ENCODE results near the gene UBE2N.
"Not testable (repeated sequence)": the region's sequence is repeated elsewhere in the genome, so short reads cannot be mapped to it uniquely, and the experiment has no call there.

Gene UBE2N

GRCh38 chr12:93379981-93380361, 61.8 kb downstream of the UBE2N start:
- DNase-seq (ENCODE audit: low read depth) = no peak

GRCh38 chr12:93379326-93379980, 62.3 kb downstream of the UBE2N start:
- no peak for DNase-seq (ENCODE audit: low read depth)

GRCh38 chr12:93378998-93379325, 62.8 kb downstream of the UBE2N start:
- no peak for DNase-seq (ENCODE audit: low read depth)

- not testable (repeated sequence) for DNase-seq (ENCODE audit: low read depth)
Observed at GRCh38 chr12:93378196-93378997, 63.4 kb downstream of the UBE2N start.

- peak; percentile 89 for DNase-seq (ENCODE audit: low read depth)
Observed at GRCh38 chr12:93377252-93378195, 64.2 kb downstream of the UBE2N start, which contains the start of gene NUDT4. NUDT4 (plus strand) TSS chr12:93377925; CDS start chr12:93378323, 398 bp downstream.

- no peak for DNase-seq (ENCODE audit: low read depth)
Observed at GRCh38 chr12:93376436-93377251, 65.1 kb downstream of the UBE2N start.

GRCh38 chr12:93375906-93376305, 65.8 kb downstream of the UBE2N start:
- DNase-seq (ENCODE audit: low read depth) = no peak

GRCh38 chr12:93373961-93374656, 67.6 kb downstream of the UBE2N start:
- no peak for DNase-seq (ENCODE audit: low read depth)

GRCh38 chr12:93370947-93371346, 70.8 kb downstream of the UBE2N start:
- no peak for DNase-seq (ENCODE audit: low read depth)

GRCh38 chr12:93369505-93369904, 72.2 kb downstream of the UBE2N start:
- no peak for DNase-seq (ENCODE audit: low read depth)

GRCh38 chr12:93368766-93369165, 73.0 kb downstream of the UBE2N start:
- DNase-seq (ENCODE audit: low read depth) = no peak

GRCh38 chr12:93366422-93366821, 75.3 kb downstream of the UBE2N start:
- no peak for DNase-seq (ENCODE audit: low read depth)

GRCh38 chr12:93365616-93366405, 75.9 kb downstream of the UBE2N start:
- DNase-seq (ENCODE audit: low read depth) = no peak

- DNase-seq (ENCODE audit: low read depth) = no peak
Observed at GRCh38 chr12:93363841-93364297, 77.9 kb downstream of the UBE2N start.

- no peak for DNase-seq (ENCODE audit: low read depth)
Observed at GRCh38 chr12:93361151-93361919, 80.4 kb downstream of the UBE2N start.

- no peak for DNase-seq (ENCODE audit: low read depth)
Observed at GRCh38 chr12:93360688-93361087, 81.1 kb downstream of the UBE2N start.

- DNase-seq (ENCODE audit: low read depth) = no peak
Observed at GRCh38 chr12:93358821-93359220, 82.9 kb downstream of the UBE2N start.

GRCh38 chr12:93358058-93358457, 83.7 kb downstream of the UBE2N start:
- DNase-seq (ENCODE audit: low read depth) = no peak

GRCh38 chr12:93356214-93356613, 85.5 kb downstream of the UBE2N start:
- no peak for DNase-seq (ENCODE audit: low read depth)
